SK-N-SH (cell line): Measurements from ENCODE around the gene CTNNA3. TPM values are rescaled to one million over a fixed set of nuclear protein-coding genes. Genes with fewer than 3 reads are reported as not detected.

Source experiments
- CTCF ChIA-PET: fragments of 300-600, 350-600 bp; formaldehyde crosslinking; extraction: SDS; loops from one replicate; lab custom pipeline; 2021; lab: Yijun Ruan, JAX
- POLR2A ChIA-PET: fragments of 350-600 bp; sonication (Branson Sonifier 250); formaldehyde crosslinking; extraction: SDS; loops from one replicate; lab custom pipeline; 2020; ENCODE audit warnings: antibody characterized with exemption, inconsistent platforms; lab: Yijun Ruan, JAX
- DNase-seq: peaks from one replicate; pipeline ENCODE4 v3.0.0; 2012
- H2AFZ ChIP-seq: fragments of 200-600 bp; sonication (generic); 2 replicates; pipeline ENCODE4 v1.8.1; 2016; ENCODE audit warnings: antibody characterized with exemption, mild to moderate bottlenecking, low read depth
- H3F3A ChIP-seq: fragments of 200-600 bp; sonication (generic); replicated peaks from 2 replicates; pipeline ENCODE3; 2016; ENCODE audit warnings: antibody characterized with exemption, mild to moderate bottlenecking; ENCODE audit not compliant: insufficient read depth
- H3K27ac ChIP-seq, 2 experiments: fragments of 200-500 bp in 1 of 2; fragments of 200-600 bp in 1 of 2; sonication (Bioruptor generic) in 1 of 2; sonication (generic), shearing (Covaris generic) in 1 of 2; 2 replicates each; pipeline versions ENCODE4 v1.5.1 to v1.6.1; 2014 to 2016; ENCODE audit warnings: low read depth in 2 of 2, inconsistent platforms in 1 of 2, low read length in 1 of 2, mild to moderate bottlenecking in 1 of 2, mixed read lengths in 1 of 2
- H3K27me3 ChIP-seq: fragments of 200-600 bp; sonication (generic), shearing (Covaris generic); 2 replicates; pipeline ENCODE4 v1.6.1; 2016; ENCODE audit warnings: mixed run types; ENCODE audit not compliant: insufficient read depth
- H3K36me3 ChIP-seq, 2 experiments: fragments of 200-500 bp in 1 of 2; fragments of 200-600 bp in 1 of 2; sonication (Bioruptor generic) in 1 of 2; sonication (generic) in 1 of 2; replicated peaks in 1 of 2; 2 replicates each; pipeline versions ENCODE3 to v1.5.1; 2014 to 2016; ENCODE audit warnings: low read length in 1 of 2, mild to moderate bottlenecking in 1 of 2; ENCODE audit not compliant: insufficient read depth in 2 of 2, control insufficient read depth in 1 of 2
- H3K4me1 ChIP-seq, 2 experiments: fragments of 200-500 bp in 1 of 2; fragments of 200-600 bp in 1 of 2; sonication (Bioruptor generic) in 1 of 2; sonication (generic), shearing (Covaris generic) in 1 of 2; 2 replicates each; pipeline versions ENCODE4 v1.5.1 to v1.6.1; 2014 to 2016; ENCODE audit warnings: low read depth in 1 of 2, low read length in 1 of 2, mixed run types in 1 of 2; ENCODE audit not compliant: insufficient read depth in 2 of 2, control insufficient read depth in 1 of 2
- H3K4me2 ChIP-seq: fragments of 200-600 bp; sonication (generic), shearing (Covaris generic); 2 replicates; pipeline ENCODE4 v1.6.1; 2017; ENCODE audit warnings: mixed run types
- H3K4me3 ChIP-seq, 2 experiments: fragments of 200-500 bp in 1 of 2; fragments of 200-600 bp in 1 of 2; sonication (Bioruptor generic) in 1 of 2; sonication (generic), shearing (Covaris generic) in 1 of 2; 2 replicates each; pipeline versions ENCODE4 v1.5.1 to v1.8.1; 2014 to 2016; ENCODE audit warnings: low read depth in 2 of 2, inconsistent platforms in 1 of 2, low read length in 1 of 2, mild to moderate bottlenecking in 1 of 2, mixed read lengths in 1 of 2, moderate library complexity in 1 of 2
- H3K79me2 ChIP-seq: fragments of 200-600 bp; sonication (generic); 2 replicates; pipeline ENCODE4 v1.8.1; 2017; ENCODE audit warnings: mild to moderate bottlenecking; ENCODE audit not compliant: insufficient read depth
- H3K9ac ChIP-seq: fragments of 200-600 bp; sonication (generic); 2 replicates; pipeline ENCODE4 v1.6.1; 2017; ENCODE audit warnings: mixed run types
- H3K9me2 ChIP-seq: fragments of 200-600 bp; sonication (generic); 2 replicates; pipeline ENCODE4 v1.6.1; 2017; ENCODE audit warnings: mixed run types
- H3K9me3 ChIP-seq: fragments of 200-600 bp; sonication (generic); 2 replicates; pipeline ENCODE4 v1.6.1; 2017; ENCODE audit warnings: mixed run types, mild to moderate bottlenecking, moderate library complexity
- H4K20me1 ChIP-seq: fragments of 200-600 bp; sonication (generic); 2 replicates; pipeline ENCODE4 v1.6.1; 2017; ENCODE audit warnings: mild to moderate bottlenecking, mixed run types; ENCODE audit not compliant: insufficient read depth
- CHD2 ChIP-seq: fragments of 150-350 bp; IDR thresholded peaks from 2 replicates; pipeline ENCODE4 v1.6.1; 2018; ENCODE audit warnings: low read length; ENCODE audit not compliant: partially characterized antibody
- CTCF ChIP-seq: fragments of 200-600 bp; sonication (generic); IDR thresholded peaks from 2 replicates; pipeline ENCODE4 v1.6.1; 2017; ENCODE audit warnings: antibody characterized with exemption, mild to moderate bottlenecking, moderate library complexity
- EZH2phosphoT487 ChIP-seq: fragments of 200-600 bp; sonication (generic); IDR thresholded peaks from 2 replicates; pipeline ENCODE4 v1.6.1; 2017; ENCODE audit warnings: low read depth, mixed run types, mild to moderate bottlenecking, antibody characterized with exemption, moderate library complexity, borderline replicate concordance
- FOXJ3 ChIP-seq: sonication (generic); formaldehyde crosslinking; IDR thresholded peaks from 2 replicates; pipeline ENCODE4 v1.5.1; 2020; ENCODE audit warnings: mild to moderate bottlenecking, missing genetic modification reagents
- GABPA ChIP-seq: IDR thresholded peaks from 2 replicates; pipeline ENCODE4 v1.4.0; 2012; ENCODE audit warnings: low read depth, mild to moderate bottlenecking
- GATA2 ChIP-seq: sonication (generic); formaldehyde crosslinking; IDR thresholded peaks from 2 replicates; pipeline ENCODE4 v1.5.0; 2020; ENCODE audit warnings: mild to moderate bottlenecking, missing genetic modification reagents
- NRF1 ChIP-seq: IDR thresholded peaks from 2 replicates; pipeline ENCODE4 v1.6.1; 2012; ENCODE audit warnings: low read depth, mild to moderate bottlenecking, low read length
- POLR2AphosphoS5 ChIP-seq: IDR thresholded peaks from 2 replicates; pipeline ENCODE4 v1.6.1; 2012; ENCODE audit warnings: low read depth, low read length
- RAD21 ChIP-seq: IDR thresholded peaks from 2 replicates; pipeline ENCODE4 v1.6.1; 2012; ENCODE audit warnings: mild to moderate bottlenecking, low read length
- RCOR1 ChIP-seq: fragments of 150-350 bp; IDR thresholded peaks from 2 replicates; pipeline ENCODE4 v1.6.1; 2017; ENCODE audit warnings: antibody characterized with exemption, low read length
- RFX5 ChIP-seq: IDR thresholded peaks from 2 replicates; pipeline ENCODE4 v1.6.1; 2012; ENCODE audit warnings: mild to moderate bottlenecking, improper control_type of control experiment, low read length
- RXRA ChIP-seq: IDR thresholded peaks from 2 replicates; pipeline ENCODE4 v1.4.0; 2012; ENCODE audit warnings: low read depth, mild to moderate bottlenecking, borderline replicate concordance
- SIN3A ChIP-seq: IDR thresholded peaks from 2 replicates; pipeline ENCODE4 v1.6.1; 2012; ENCODE audit warnings: low read depth, mild to moderate bottlenecking, low read length, moderate library complexity, borderline replicate concordance
- SMC3 ChIP-seq: IDR thresholded peaks from 2 replicates; pipeline ENCODE4 v1.6.1; 2012; ENCODE audit warnings: low read depth, low read length, improper control_type of control experiment
- TAF1 ChIP-seq: IDR thresholded peaks from 2 replicates; pipeline ENCODE4 v1.6.1; 2012; ENCODE audit warnings: low read depth, mild to moderate bottlenecking, low read length, moderate library complexity, borderline replicate concordance
- TCF12 ChIP-seq: IDR thresholded peaks from 2 replicates; pipeline ENCODE4 v1.4.0; 2012
- TEAD4 ChIP-seq: IDR thresholded peaks from 2 replicates; pipeline ENCODE4 v1.4.0; 2012; ENCODE audit warnings: mild to moderate bottlenecking, borderline replicate concordance; ENCODE audit not compliant: insufficient read depth
- YY1 ChIP-seq: IDR thresholded peaks from 2 replicates; pipeline ENCODE4 v1.4.0; 2012; ENCODE audit warnings: low read depth, mild to moderate bottlenecking
- WGBS: methylation state at CpG from one replicate; pipeline ENCODE4 v1.1.6; 2017; ENCODE audit warnings: low lambda C conversion rate; 5-methylcytosine and 5-hydroxymethylcytosine counted together
- polyA plus RNA-seq, 3 experiments: library from polyadenylated mRNA; depleted of rRNA; stranded (reverse); fragments of >200 nt; gene quantifications; 2 replicates each; pipeline ENCODE4 v1.2.3, GENCODE V29; 2012
- TF ChIP-seq, protein P1 (sequence below): fragments of 150-350 bp; IDR thresholded peaks from 2 replicates; pipeline ENCODE4 v1.6.1; 2017; ENCODE audit warnings: antibody characterized with exemption, low read length, low read depth, borderline replicate concordance
- TF ChIP-seq, protein P2 (sequence below): IDR thresholded peaks from 2 replicates; pipeline ENCODE4 v1.6.1; 2012; ENCODE audit warnings: mild to moderate bottlenecking, low read depth, low read length, moderate library complexity
- TF ChIP-seq, protein P3 (sequence below): IDR thresholded peaks from 2 replicates; pipeline ENCODE4; 2012
- TF ChIP-seq, protein P4 (sequence below): IDR thresholded peaks from 2 replicates; pipeline ENCODE4 v1.4.0; 2012; ENCODE audit warnings: low read depth

Gene CTNNA3
- polyA plus RNA-seq, 1 of the 3 experiments (the other 2 are of a cell fraction): not detected

- 0% methylated on average over 1 of the region's 1 CpG for WGBS
- CTCF ChIA-PET: no interaction called here
Measured at GRCh38 chr10:67477868-67478267, 218.1 kb downstream of the CTNNA3 start.

GRCh38 chr10:67476201-67476600 lies 219.8 kb downstream of the CTNNA3 start:
- DNase-seq: no peak
- Histone ChIP-seq H2AFZ (no peak overlapping the region), H3K9me2 (no peaks in the 10 kb centered on the region), H3K36me3 (no peaks in the 10 kb centered on the region), H3K4me3 (no peak overlapping the region), H3K4me2 (no peak overlapping the region), H3K9ac (no peak overlapping the region), H3F3A (no peaks in the 10 kb centered on the region), H3K27ac (no peak overlapping the region), H3K4me1 (no peaks in the 10 kb centered on the region), H3K9me3 (no peaks in the 10 kb centered on the region), H3K27me3 (no peaks in the 10 kb centered on the region), H3K79me2 (no peaks in the 10 kb centered on the region), H4K20me1 (no peaks in the 10 kb centered on the region)
- ChIA-PET CTCF (no interaction called here), POLR2A (no interaction called here)
- WGBS: 3% methylated on average over 4 of the region's 4 CpGs
- TF ChIP-seq SMC3 (no peak), TCF12 (no peak), FOXJ3 (no peak), RCOR1 (no peak), RFX5 (no peak), CHD2 (no peak), RXRA (no peak), YY1 (no peak), NRF1 (no peak), TAF1 (no peak), TEAD4 (no peak), CTCF (no peak), EZH2phosphoT487 (no peak), SIN3A (no peak), GATA2 (CRISPR knock-in tag) (no peak), GABPA (no peak), POLR2AphosphoS5 (no peak)
- TF ChIP-seq, protein P1, sequence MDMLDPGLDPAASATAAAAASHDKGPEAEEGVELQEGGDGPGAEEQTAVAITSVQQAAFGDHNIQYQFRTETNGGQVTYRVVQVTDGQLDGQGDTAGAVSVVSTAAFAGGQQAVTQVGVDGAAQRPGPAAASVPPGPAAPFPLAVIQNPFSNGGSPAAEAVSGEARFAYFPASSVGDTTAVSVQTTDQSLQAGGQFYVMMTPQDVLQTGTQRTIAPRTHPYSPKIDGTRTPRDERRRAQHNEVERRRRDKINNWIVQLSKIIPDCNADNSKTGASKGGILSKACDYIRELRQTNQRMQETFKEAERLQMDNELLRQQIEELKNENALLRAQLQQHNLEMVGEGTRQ: no peak
- TF ChIP-seq, protein P2, sequence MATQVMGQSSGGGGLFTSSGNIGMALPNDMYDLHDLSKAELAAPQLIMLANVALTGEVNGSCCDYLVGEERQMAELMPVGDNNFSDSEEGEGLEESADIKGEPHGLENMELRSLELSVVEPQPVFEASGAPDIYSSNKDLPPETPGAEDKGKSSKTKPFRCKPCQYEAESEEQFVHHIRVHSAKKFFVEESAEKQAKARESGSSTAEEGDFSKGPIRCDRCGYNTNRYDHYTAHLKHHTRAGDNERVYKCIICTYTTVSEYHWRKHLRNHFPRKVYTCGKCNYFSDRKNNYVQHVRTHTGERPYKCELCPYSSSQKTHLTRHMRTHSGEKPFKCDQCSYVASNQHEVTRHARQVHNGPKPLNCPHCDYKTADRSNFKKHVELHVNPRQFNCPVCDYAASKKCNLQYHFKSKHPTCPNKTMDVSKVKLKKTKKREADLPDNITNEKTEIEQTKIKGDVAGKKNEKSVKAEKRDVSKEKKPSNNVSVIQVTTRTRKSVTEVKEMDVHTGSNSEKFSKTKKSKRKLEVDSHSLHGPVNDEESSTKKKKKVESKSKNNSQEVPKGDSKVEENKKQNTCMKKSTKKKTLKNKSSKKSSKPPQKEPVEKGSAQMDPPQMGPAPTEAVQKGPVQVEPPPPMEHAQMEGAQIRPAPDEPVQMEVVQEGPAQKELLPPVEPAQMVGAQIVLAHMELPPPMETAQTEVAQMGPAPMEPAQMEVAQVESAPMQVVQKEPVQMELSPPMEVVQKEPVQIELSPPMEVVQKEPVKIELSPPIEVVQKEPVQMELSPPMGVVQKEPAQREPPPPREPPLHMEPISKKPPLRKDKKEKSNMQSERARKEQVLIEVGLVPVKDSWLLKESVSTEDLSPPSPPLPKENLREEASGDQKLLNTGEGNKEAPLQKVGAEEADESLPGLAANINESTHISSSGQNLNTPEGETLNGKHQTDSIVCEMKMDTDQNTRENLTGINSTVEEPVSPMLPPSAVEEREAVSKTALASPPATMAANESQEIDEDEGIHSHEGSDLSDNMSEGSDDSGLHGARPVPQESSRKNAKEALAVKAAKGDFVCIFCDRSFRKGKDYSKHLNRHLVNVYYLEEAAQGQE: no peak
- TF ChIP-seq, protein P3, sequence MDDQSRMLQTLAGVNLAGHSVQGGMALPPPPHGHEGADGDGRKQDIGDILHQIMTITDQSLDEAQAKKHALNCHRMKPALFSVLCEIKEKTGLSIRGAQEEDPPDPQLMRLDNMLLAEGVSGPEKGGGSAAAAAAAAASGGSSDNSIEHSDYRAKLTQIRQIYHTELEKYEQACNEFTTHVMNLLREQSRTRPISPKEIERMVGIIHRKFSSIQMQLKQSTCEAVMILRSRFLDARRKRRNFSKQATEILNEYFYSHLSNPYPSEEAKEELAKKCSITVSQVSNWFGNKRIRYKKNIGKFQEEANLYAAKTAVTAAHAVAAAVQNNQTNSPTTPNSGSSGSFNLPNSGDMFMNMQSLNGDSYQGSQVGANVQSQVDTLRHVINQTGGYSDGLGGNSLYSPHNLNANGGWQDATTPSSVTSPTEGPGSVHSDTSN: no peak

More at GRCh38 chr10:67477868-67478267, 218.1 kb downstream of the CTNNA3 start:
- Histone ChIP-seq H3K9me2 (no peaks in the 10 kb centered on the region), H3F3A (no peaks in the 10 kb centered on the region), H3K27me3 (no peaks in the 10 kb centered on the region), H3K79me2 (no peaks in the 10 kb centered on the region), H3K9me3 (no peaks in the 10 kb centered on the region), H3K36me3 (no peaks in the 10 kb centered on the region), H3K4me3 (no peak overlapping the region), H3K27ac (no peak overlapping the region), H3K9ac (no peak overlapping the region), H4K20me1 (no peaks in the 10 kb centered on the region), H2AFZ (no peak overlapping the region), H3K4me2 (no peak overlapping the region), H3K4me1 (no peaks in the 10 kb centered on the region)
- TF ChIP-seq, protein P4, sequence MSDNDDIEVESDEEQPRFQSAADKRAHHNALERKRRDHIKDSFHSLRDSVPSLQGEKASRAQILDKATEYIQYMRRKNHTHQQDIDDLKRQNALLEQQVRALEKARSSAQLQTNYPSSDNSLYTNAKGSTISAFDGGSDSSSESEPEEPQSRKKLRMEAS: no peak
- TF ChIP-seq POLR2AphosphoS5 (no peak), RAD21 (no peak)
- POLR2A ChIA-PET: no interaction called here
- no peak for DNase-seq
